Suprapubic skin (tissue), 4 donors: ENCODE data around the gene TXNL1. TPM values are rescaled to one million over a fixed set of nuclear protein-coding genes. Genes with fewer than 3 reads are reported as not detected.

ENCODE experiments used
- DNase-seq, 2 donors: peaks; one replicate each; pipeline ENCODE4 v3.0.0-alpha.2; 2019; ENCODE audit warnings: low spot score in 2 of 2
- H3K27ac ChIP-seq: fragments of 200-600 bp; sonication (generic); one replicate; pipeline ENCODE4 v1.5.1; 2019
- H3K27me3 ChIP-seq: fragments of 200-600 bp; sonication (generic); one replicate; pipeline ENCODE4 v1.5.1; 2019
- H3K36me3 ChIP-seq: fragments of 200-600 bp; sonication (generic); one replicate; pipeline ENCODE4 v1.5.1; 2019
- H3K4me1 ChIP-seq: fragments of 200-600 bp; sonication (generic); one replicate; pipeline ENCODE4 v1.5.1; 2019
- H3K4me3 ChIP-seq: fragments of 200-600 bp; sonication (generic); one replicate; pipeline ENCODE4 v1.5.1; 2019; ENCODE audit warnings: mild to moderate bottlenecking
- H3K9me3 ChIP-seq: fragments of 200-600 bp; sonication (generic); one replicate; pipeline ENCODE4 v1.5.1; 2019
- EP300 ChIP-seq: sonication (generic); formaldehyde crosslinking; IDR thresholded peaks from one replicate; pipeline ENCODE4 v1.6.1; 2017; ENCODE audit warnings: antibody characterized with exemption
- POLR2A ChIP-seq, 2 donors: fragments of 450-650 bp; IDR thresholded peaks; one replicate each; pipeline ENCODE4 v1.6.1; 2017; ENCODE audit warnings: antibody characterized with exemption in 2 of 2, mild to moderate bottlenecking in 2 of 2, moderate library complexity in 2 of 2
- POLR2AphosphoS5 ChIP-seq, 3 donors: sonication (generic); formaldehyde crosslinking; IDR thresholded peaks; one replicate each; pipeline ENCODE4 v1.6.1; 2017; ENCODE audit warnings: antibody characterized with exemption in 3 of 3
- WGBS: methylation state at CpG from one replicate; pipeline ENCODE4 v1.1.5; 2018; 5-methylcytosine and 5-hydroxymethylcytosine counted together
- total RNA-seq, 4 donors: library from RNA; depleted of rRNA; stranded (reverse); fragments of >200 nt; gene quantifications; one replicate each; pipeline ENCODE4 v1.1.0, GENCODE V29; 2016
- TF ChIP-seq, protein P1 (sequence below), 2 donors: fragments of 200-600 bp in 1 of 2; fragments of 450-650 bp in 1 of 2; sonication (generic) in 1 of 2; IDR thresholded peaks; one replicate each; pipeline ENCODE4 v1.5.1; 2016 to 2019; ENCODE audit warnings: antibody characterized with exemption in 2 of 2, mild to moderate bottlenecking in 1 of 2, moderate library complexity in 1 of 2

TXNL1 gene
- total RNA-seq, 4 donors from 2014 or later: 23.7 to 57.8 (median 47.8) TPM

DNA sequence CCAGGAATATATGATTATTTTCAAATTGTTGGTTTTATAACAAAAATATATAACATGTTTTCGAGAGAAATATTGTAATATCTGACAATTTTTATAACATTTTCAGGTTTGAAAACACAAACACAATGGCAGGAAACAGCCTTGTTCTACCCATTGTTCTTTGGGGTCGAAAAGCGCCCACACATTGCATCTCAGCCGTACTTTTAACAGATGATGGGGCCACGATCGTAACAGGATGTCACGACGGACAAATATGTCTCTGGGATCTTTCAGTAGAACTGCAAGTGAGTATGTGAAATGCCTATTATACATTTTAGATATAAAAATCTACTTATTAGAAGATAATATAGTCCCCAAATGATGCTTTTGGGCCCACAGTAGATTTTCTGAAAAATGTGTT is 34.0 kb upstream of the TXNL1 start:
- Histone ChIP-seq H3K36me3 (peaks cover 10% of the 10 kb centered on the region), H3K27ac (no peak overlapping the region), H3K9me3 (no peaks in the 10 kb centered on the region), H3K4me1 (no peaks in the 10 kb centered on the region), H3K4me3 (no peak overlapping the region), H3K27me3 (no peaks in the 10 kb centered on the region)
- DNase-seq: no peak
- WGBS: 75% methylated on average over 8 of the region's 8 CpGs
- TF ChIP-seq, protein P1, sequence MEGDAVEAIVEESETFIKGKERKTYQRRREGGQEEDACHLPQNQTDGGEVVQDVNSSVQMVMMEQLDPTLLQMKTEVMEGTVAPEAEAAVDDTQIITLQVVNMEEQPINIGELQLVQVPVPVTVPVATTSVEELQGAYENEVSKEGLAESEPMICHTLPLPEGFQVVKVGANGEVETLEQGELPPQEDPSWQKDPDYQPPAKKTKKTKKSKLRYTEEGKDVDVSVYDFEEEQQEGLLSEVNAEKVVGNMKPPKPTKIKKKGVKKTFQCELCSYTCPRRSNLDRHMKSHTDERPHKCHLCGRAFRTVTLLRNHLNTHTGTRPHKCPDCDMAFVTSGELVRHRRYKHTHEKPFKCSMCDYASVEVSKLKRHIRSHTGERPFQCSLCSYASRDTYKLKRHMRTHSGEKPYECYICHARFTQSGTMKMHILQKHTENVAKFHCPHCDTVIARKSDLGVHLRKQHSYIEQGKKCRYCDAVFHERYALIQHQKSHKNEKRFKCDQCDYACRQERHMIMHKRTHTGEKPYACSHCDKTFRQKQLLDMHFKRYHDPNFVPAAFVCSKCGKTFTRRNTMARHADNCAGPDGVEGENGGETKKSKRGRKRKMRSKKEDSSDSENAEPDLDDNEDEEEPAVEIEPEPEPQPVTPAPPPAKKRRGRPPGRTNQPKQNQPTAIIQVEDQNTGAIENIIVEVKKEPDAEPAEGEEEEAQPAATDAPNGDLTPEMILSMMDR (IDR thresholded peaks at IDR 0.05): no peak
- no peak for TF ChIP-seq EP300
- no peak for TF ChIP-seq POLR2A (IDR thresholded peaks at IDR 0.05)
- TF ChIP-seq POLR2AphosphoS5 (IDR thresholded peaks at IDR 0.05): no peak

DNA sequence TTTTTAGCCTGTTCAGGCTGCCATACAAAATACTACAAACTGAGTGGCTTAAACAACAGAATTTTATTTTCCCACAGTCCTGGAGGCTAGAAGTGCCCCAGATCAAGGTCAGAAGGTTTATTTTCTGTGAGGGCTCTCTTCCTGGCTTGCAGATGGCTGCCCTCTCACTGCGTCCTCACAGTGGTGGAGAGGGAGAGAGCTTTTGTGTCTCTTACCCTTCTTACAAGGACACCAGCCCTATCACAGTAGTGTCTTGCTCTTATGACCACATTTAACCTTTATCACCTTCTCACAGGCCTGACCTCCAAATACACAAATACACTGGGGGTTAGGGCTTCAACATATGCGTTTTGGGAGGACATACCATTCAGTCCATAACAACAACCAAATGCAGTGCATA is 24.5 kb upstream of the TXNL1 start:
- Histone ChIP-seq H3K36me3 (no peaks in the 10 kb centered on the region), H3K27me3 (no peaks in the 10 kb centered on the region), H3K4me3 (no peak overlapping the region), H3K27ac (no peak overlapping the region), H3K4me1 (no peaks in the 10 kb centered on the region), H3K9me3 (no peaks in the 10 kb centered on the region)
- WGBS: 89% methylated on average over 2 of the region's 2 CpGs
- DNase-seq: no peak
- no peak for TF ChIP-seq POLR2A (IDR thresholded peaks at IDR 0.05)
- TF ChIP-seq, protein P1 (IDR thresholded peaks at IDR 0.05): no peak
- TF ChIP-seq POLR2AphosphoS5 (IDR thresholded peaks at IDR 0.05): no peak
- TF ChIP-seq EP300: no peak

DNA sequence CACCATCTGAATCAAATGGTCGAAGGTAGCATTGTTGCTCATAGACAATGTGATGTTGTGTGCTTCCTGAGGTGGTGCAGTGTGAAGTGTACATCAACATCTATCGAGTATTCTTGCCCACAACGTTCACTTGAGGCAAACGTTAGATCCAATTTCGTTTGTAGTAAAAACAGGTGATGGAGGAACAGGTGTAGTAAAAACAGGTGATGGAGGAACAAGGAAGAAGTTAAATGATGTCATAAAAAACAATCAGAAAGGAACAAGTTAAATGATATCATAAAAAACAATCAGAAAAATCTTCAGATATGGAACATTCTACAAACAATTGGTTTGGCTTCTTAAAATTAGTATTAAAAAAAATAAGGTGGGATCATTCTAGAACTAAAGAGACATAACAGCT is 24.1 kb upstream of the TXNL1 start:
- Histone ChIP-seq H3K4me1 (no peaks in the 10 kb centered on the region), H3K27me3 (no peaks in the 10 kb centered on the region), H3K9me3 (no peaks in the 10 kb centered on the region), H3K27ac (no peak overlapping the region), H3K4me3 (no peak overlapping the region), H3K36me3 (no peaks in the 10 kb centered on the region)
- TF ChIP-seq EP300 (no peak), POLR2AphosphoS5 (IDR thresholded peaks at IDR 0.05) (no peak), POLR2A (IDR thresholded peaks at IDR 0.05) (no peak)
- TF ChIP-seq, protein P1 (IDR thresholded peaks at IDR 0.05): no peak
- no peak for DNase-seq
- 85% methylated on average over 5 of the region's 5 CpGs for WGBS

DNA sequence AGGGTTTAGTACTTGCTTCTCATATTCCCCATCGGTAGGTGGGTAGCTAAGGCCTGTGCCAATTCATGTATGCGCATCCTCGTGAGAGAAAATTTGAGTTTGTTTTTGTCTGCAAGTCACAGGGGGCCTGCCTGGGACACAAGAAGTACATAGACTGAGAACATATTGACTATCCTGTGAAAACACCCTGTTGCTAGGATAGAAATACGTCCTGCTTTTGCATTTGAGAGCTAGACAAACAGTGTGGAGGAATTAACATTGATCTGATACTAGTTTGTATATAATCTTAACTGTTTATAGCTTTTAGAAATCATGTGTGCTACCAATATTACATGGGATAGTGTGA is 23.6 kb upstream of the TXNL1 start:
- no peaks in the 10 kb centered on the region for H3K27me3 ChIP-seq
- WGBS: 49% methylated on average over 4 of the region's 4 CpGs
- H3K36me3 ChIP-seq: no peaks in the 10 kb centered on the region
- H3K27ac ChIP-seq: no peak overlapping the region
- H3K4me1 ChIP-seq: no peaks in the 10 kb centered on the region
- no peak overlapping the region for H3K4me3 ChIP-seq
- TF ChIP-seq, protein P1 (IDR thresholded peaks at IDR 0.05): no peak
- TF ChIP-seq POLR2A (IDR thresholded peaks at IDR 0.05) (no peak), POLR2AphosphoS5 (IDR thresholded peaks at IDR 0.05) (no peak), EP300 (no peak)
- no peaks in the 10 kb centered on the region for H3K9me3 ChIP-seq
- no peak for DNase-seq

DNA sequence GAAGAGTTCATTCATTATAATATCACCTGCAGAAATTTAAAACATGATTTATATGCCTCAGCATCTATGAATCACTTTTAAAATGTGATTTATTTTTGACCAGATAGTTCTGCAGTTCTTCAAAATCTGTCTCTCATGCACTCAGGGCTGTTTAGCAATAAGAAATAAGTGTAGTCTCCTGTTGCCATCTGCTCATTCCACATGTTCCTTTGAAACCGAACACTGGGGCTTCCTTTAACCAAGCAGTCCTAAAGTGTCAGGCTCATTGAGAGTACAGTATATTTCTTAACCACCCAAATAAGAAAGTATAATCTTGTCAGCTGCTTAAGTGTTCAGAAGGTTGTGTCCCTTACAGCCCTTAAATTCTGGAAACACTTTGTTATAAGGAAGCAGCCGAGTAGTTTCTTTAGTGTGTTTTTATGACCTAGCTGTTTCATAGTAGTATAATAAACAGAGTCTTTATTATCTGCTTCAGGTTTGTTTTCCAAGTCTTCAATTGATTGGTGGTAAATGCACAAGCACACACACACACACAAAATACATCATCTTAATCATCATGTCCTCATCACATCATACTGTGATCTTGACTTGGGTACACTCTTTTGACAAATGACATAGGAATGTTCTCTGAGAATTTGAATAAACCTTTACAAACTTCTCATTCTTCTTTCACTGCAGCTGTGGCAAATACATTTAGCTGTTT is 23.1 kb upstream of the TXNL1 start:
- WGBS: 38% methylated on average over 2 of the region's 2 CpGs
- H3K27ac ChIP-seq: no peak overlapping the region
- H3K9me3 ChIP-seq: no peaks in the 10 kb centered on the region
- DNase-seq: no peak
- H3K4me3 ChIP-seq: no peak overlapping the region
- TF ChIP-seq, protein P1 (IDR thresholded peaks at IDR 0.05): no peak
- TF ChIP-seq POLR2A (IDR thresholded peaks at IDR 0.05): no peak
- TF ChIP-seq POLR2AphosphoS5 (IDR thresholded peaks at IDR 0.05): no peak
- no peak for TF ChIP-seq EP300
- H3K27me3 ChIP-seq: no peaks in the 10 kb centered on the region
- H3K4me1 ChIP-seq: no peaks in the 10 kb centered on the region
- no peaks in the 10 kb centered on the region for H3K36me3 ChIP-seq
